Activated effector memory CD4-positive, alpha-beta T cell treated with Interleukin-2 at 50 U/mL for 16 hours (primary cell): ENCODE data around the gene CSNK1G1.

Experiments used
- DNase-seq: peaks from one replicate; pipeline ENCODE4 v3.0.0-alpha.2; 2020

Gene CSNK1G1

GRCh38 chr15:64149424-64149823 is 206.5 kb downstream of the CSNK1G1 start:
- no peak for DNase-seq

- DNase-seq = no peak
Observed at GRCh38 chr15:64148581-64148980, 207.4 kb downstream of the CSNK1G1 start.

DNA sequence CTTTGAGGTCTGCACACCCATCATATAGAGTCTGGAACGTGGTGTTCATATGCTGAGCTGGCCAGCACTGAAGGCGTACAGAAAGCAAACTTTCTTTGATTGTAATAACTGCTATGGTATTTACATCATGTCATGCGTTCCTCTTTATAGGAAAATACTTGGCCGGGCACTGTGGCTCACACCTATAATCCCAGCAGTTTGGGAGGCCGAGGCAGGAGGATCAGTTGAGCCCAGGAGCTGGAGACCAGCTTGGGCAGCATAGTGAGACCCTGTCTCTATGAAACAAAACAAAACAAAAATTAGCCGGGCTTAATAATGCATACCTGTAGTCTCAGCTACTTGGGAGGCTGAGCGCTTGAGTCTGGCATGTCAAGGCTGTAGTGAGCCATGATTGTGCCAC is 207.8 kb downstream of the CSNK1G1 start:
- DNase-seq = no peak

GRCh38 chr15:64146885-64147681 is 208.9 kb downstream of the CSNK1G1 start:
- DNase-seq = no peak

- DNase-seq = no peak
Observed at GRCh38 chr15:64146520-64146884, 209.5 kb downstream of the CSNK1G1 start.

DNA sequence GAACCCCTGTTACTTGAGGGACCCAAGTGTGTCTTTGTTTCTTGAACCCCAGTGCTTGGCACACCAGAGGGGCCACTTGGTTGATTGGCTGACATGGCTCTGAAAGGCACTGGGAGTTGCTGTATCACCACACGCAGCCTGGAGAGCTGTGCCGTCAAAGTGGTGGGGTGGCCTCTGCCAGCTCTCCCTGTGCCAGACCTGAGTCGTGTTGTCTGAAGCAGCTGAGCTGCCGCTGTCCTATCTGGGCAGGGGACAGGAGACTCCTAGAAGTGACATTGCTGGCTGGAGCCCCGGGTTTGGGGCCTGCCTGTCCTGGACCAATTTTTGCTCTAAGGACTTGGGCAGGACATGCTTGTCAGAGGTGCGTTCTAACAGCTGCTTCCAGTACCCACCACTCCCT is 209.9 kb downstream of the CSNK1G1 start:
- no peak for DNase-seq

DNA sequence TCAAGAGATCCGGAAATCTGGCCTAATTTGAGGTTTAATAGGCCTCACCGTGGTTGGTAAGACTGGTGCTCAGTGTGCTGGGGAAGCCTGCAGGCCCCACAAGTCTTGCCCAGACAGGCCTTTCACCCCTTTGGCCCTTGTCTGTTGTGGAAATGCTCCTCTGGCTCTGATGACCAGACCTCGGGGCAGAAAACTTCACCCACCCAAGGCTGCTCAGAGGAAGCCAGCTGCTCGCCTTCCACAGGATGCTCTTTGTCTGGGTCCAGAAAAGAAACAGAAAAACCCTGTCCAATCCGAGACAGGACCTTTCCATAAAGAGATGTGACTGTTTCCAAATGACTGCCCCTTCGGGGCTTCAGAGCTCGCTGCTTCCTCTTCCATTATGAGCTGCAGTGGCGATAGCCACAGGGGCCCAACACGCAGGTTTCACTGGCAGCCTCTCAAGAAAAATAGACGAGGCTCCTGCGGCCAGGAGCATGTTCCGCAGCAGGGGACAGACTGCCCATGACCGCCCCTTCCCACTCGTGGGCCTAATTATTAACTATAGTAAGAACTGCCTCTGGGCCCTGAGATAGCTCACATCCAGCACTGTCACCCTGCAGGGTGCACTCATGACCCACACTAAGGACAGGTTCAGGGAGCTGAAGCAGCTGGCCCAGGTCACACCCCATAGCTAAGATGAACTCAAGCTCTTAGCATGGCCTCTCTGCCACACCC is 211.2 kb downstream of the CSNK1G1 start:
- no peak for DNase-seq

DNA sequence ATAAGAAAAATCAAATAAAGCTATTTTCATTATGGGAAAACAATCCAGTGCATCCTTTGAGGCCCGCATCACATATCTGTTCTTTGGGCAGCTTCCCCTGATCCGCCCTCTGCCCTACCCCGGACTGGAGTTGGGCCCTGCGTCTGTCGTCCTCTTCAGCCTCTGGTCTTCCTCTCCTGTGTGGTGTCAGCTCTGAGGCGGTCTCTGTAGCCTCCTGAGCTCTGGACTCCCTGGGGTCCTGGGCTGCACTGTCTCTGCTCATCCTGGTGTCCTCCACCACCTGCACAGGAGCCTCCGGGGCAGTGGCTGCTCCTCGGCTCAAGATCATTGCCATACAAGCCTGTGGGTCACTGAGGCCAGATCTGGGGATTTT is 211.8 kb downstream of the CSNK1G1 start:
- no peak for DNase-seq

DNA sequence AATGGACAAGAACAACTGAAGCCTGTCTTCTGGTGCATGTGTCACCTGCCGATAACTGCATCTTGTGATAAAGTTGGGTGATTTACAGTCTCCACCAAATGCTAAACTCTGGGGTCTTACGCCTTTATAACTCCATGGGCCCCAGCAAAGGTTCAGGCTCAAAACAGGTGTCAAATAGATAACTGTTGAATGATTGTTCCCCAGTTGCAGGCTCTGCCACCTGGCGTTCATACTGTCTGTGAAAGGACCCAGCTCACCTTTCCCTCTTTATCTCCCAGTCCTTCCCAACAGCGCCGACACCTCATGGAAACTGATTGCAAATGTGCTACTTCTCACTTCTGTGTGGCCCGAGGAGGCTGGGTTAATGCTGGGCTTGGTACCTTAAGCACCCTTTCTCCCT is 212.7 kb downstream of the CSNK1G1 start:
- DNase-seq = no peak

DNA sequence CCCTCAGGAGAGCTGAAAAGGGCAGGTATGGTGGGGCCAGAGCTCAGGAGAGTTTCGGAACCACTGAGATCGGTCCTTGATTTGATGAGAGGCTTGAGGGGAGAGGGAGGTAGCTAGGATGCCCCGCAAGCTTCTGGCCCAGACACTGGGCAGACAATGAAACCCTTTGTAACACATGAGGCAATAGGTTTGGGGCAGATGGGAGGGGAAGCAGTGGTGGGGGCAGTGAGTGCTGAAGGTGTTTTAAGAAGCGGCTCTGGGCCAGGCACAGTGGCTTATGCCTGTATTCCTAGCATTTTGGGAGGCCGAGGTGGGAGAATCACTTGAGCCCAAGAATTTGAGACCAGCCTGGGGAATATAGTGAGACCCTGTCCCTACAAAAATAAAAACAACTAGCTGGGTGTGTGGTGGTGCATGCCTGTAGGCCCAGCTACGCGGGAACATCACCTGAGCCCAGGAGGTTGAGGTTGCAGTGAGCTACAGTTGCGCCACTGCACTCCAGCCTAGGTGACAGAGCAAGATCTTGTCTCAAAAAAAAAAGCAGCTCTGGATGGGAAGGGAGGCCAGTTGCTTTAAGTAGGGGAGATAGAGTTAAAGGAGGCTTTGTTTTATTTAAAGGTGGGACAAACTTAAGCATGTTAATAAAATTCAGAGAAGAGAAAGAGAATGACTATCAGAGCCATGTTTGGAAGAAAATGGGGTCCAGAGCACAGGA is 214.0 kb downstream of the CSNK1G1 start:
- no peak for DNase-seq

GRCh38 chr15:64138331-64138941 is 217.5 kb downstream of the CSNK1G1 start:
- no peak for DNase-seq

GRCh38 chr15:64137226-64137833 is 218.6 kb downstream of the CSNK1G1 start:
- DNase-seq = no peak

DNA sequence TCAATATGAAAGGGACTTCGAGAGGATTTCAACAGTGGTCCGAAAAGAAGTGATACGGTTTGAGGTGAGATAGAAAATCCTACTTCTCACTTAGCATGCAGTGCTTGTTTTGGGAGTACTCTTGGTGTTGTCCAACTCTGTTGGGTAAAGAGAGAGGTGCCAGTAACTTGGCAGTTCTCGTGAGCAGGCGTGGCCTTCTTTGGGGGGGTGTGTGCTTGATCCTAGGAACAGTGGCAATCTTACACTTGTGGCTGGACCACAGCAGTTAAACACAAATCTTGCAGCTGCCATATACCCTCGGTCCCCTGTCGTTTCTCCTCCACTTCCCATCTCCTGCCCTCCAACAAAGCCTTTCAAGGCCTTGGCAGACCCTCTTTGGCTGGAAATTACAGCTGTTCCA is 219.6 kb downstream of the CSNK1G1 start:
- no peak for DNase-seq

GRCh38 chr15:64134345-64134829 is 221.6 kb downstream of the CSNK1G1 start:
- DNase-seq = no peak

DNA sequence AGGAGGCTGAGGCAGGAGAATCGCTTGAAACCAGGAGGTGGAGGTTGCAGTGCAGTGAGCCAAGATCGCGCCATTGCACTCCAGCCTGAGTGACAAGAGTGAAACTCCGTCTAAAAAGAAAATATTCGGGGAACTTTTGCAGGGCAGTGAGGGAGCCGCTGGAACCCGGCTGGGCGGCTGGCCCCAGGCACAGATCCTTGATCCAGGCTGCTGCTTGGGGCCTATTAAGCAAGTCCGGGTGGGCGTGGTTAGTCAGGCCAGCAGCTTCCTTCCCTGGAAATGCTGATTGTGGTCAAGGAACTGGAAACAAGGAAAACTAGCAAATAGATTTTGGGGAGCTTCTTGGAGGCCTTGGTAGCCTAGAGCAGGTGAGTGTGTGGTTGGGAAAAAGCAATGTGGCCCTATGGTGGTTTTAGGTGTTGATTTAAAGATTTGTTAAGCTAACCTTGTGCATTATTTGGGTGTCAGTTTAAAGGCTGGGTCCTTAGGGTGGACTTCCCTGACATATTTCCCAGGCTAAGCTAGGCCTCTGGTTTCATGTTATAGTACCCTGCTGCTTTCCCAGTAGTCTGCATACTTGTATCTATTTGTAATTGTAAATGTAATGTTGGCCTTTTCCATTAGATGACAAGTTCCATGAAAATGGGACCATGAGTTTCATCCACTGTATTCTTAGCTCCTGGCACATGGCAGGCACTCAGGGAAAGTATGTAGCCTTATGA is 222.2 kb downstream of the CSNK1G1 start:
- no peak for DNase-seq

GRCh38 chr15:64132217-64132616 is 223.8 kb downstream of the CSNK1G1 start:
- DNase-seq = no peak

- no peak for DNase-seq
Observed at GRCh38 chr15:64131547-64131946, 224.4 kb downstream of the CSNK1G1 start.

GRCh38 chr15:64130159-64130558 is 225.8 kb downstream of the CSNK1G1 start:
- no peak for DNase-seq

GRCh38 chr15:64127521-64128270 is 228.3 kb downstream of the CSNK1G1 start:
- no peak for DNase-seq

GRCh38 chr15:64125978-64126377 is 230.0 kb downstream of the CSNK1G1 start:
- no peak for DNase-seq

DNA sequence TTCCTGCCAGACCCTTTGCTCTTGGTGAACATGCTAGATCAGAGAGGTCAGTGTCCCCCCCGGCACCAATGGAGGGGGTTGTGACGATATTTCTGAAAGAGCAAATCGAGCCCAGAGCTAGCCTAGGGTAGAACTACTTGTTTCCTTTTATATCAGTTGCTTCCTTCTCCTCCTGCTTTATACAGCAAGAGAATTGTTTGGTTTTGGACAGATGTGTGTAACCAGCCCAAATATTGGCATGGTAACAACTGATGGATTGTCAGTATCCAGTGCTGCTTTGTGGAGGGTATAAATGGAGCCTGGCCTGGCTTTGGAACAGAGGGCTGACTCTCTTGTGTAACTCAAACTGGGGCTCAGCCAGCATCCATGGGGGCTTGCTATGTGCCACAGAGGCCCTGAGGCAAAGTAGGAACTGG is 233.0 kb downstream of the CSNK1G1 start:
- DNase-seq = no peak
